Measurements from ENCODE around the gene MCRIP2.

The MCRIP2 gene

GRCh38 chr16:616733-617586, 24.7 kb upstream of the MCRIP2 start:
- DNase-seq (ENCODE audit: low read depth): no peak

GRCh38 chr16:617855-618254, 23.8 kb upstream of the MCRIP2 start:
- no peak for DNase-seq (ENCODE audit: low read depth)

GRCh38 chr16:619476-620100, 22.0 kb upstream of the MCRIP2 start:
- DNase-seq (ENCODE audit: low read depth): no peak

- DNase-seq (ENCODE audit: low read depth): no peak
Measured at GRCh38 chr16:620700-621525, 20.7 kb upstream of the MCRIP2 start.

- no peak for DNase-seq (ENCODE audit: low read depth)
Measured at GRCh38 chr16:621526-622105, 20.0 kb upstream of the MCRIP2 start.

- DNase-seq (ENCODE audit: low read depth): no peak
Measured at GRCh38 chr16:622920-623280, 18.7 kb upstream of the MCRIP2 start.

GRCh38 chr16:624526-625070, 17.0 kb upstream of the MCRIP2 start:
- no peak for DNase-seq (ENCODE audit: low read depth)

- no peak for DNase-seq (ENCODE audit: low read depth)
Measured at GRCh38 chr16:625117-625976, 16.3 kb upstream of the MCRIP2 start.

GRCh38 chr16:625977-626765, 15.5 kb upstream of the MCRIP2 start:
- no peak for DNase-seq (ENCODE audit: low read depth)

- no peak for DNase-seq (ENCODE audit: low read depth)
Measured at GRCh38 chr16:626787-627453, 14.7 kb upstream of the MCRIP2 start.

- DNase-seq (ENCODE audit: low read depth): no peak
Measured at GRCh38 chr16:627454-628239, 14.0 kb upstream of the MCRIP2 start.

GRCh38 chr16:628321-629061, 13.1 kb upstream of the MCRIP2 start:
- DNase-seq (ENCODE audit: low read depth): no peak

- DNase-seq (ENCODE audit: low read depth): no peak
Measured at GRCh38 chr16:629185-629832, 12.3 kb upstream of the MCRIP2 start.

GRCh38 chr16:629833-630248, 11.8 kb upstream of the MCRIP2 start:
- DNase-seq (ENCODE audit: low read depth): no peak

- no peak for DNase-seq (ENCODE audit: low read depth)
Measured at GRCh38 chr16:630249-630814, 11.3 kb upstream of the MCRIP2 start.

GRCh38 chr16:630815-631405, 10.7 kb upstream of the MCRIP2 start, which contains the start of gene WFIKKN1:
Gene WFIKKN1 (plus strand): TSS chr16:630985. CDS start chr16:631254, 269 bp downstream.
- DNase-seq (ENCODE audit: low read depth): no peak
